ENCODE measurements around the gene HMCN1.

Gene HMCN1

GRCh38 chr1:185808631-185809030, 74.4 kb downstream of the HMCN1 start:
- no peak for DNase-seq

- DNase-seq: no peak
Measured at GRCh38 chr1:185811073-185811709, 77.0 kb downstream of the HMCN1 start.

- DNase-seq: no peak
Measured at GRCh38 chr1:185812934-185813333, 78.7 kb downstream of the HMCN1 start.

GRCh38 chr1:185813401-185813979, 79.3 kb downstream of the HMCN1 start:
- DNase-seq: no peak

- DNase-seq: no peak
Measured at GRCh38 chr1:185816460-185816859, 82.3 kb downstream of the HMCN1 start.

- no peak for DNase-seq
Measured at GRCh38 chr1:185819798-185820197, 85.6 kb downstream of the HMCN1 start.

GRCh38 chr1:185821612-185822385, 87.6 kb downstream of the HMCN1 start:
- no peak for DNase-seq

GRCh38 chr1:185823467-185823866, 89.3 kb downstream of the HMCN1 start:
- DNase-seq: no peak

GRCh38 chr1:185824106-185824505, 89.9 kb downstream of the HMCN1 start:
- DNase-seq: no peak

GRCh38 chr1:185825556-185825955, 91.4 kb downstream of the HMCN1 start:
- no peak for DNase-seq

- DNase-seq: no peak
Measured at GRCh38 chr1:185834371-185834905, 100.2 kb downstream of the HMCN1 start.

- no peak for DNase-seq
Measured at GRCh38 chr1:185835191-185835590, 101.0 kb downstream of the HMCN1 start.

- DNase-seq: no peak
Measured at GRCh38 chr1:185837711-185838110, 103.5 kb downstream of the HMCN1 start.

- DNase-seq: no peak
Measured at GRCh38 chr1:185838111-185838510, 103.9 kb downstream of the HMCN1 start.

- no peak for DNase-seq
Measured at GRCh38 chr1:185840880-185841279, 106.7 kb downstream of the HMCN1 start.

- DNase-seq: no peak
Measured at GRCh38 chr1:185843297-185843869, 109.2 kb downstream of the HMCN1 start.

- DNase-seq: no peak
Measured at GRCh38 chr1:185843986-185844385, 109.8 kb downstream of the HMCN1 start.

- DNase-seq: no peak
Measured at GRCh38 chr1:185846672-185847444, 112.7 kb downstream of the HMCN1 start.

GRCh38 chr1:185849014-185849413, 114.8 kb downstream of the HMCN1 start:
- DNase-seq: no peak

GRCh38 chr1:185850366-185850765, 116.2 kb downstream of the HMCN1 start:
- no peak for DNase-seq

- no peak for DNase-seq
Measured at GRCh38 chr1:185853739-185854138, 119.5 kb downstream of the HMCN1 start.

- no peak for DNase-seq
Measured at GRCh38 chr1:185856482-185856881, 122.3 kb downstream of the HMCN1 start.

- DNase-seq: no peak
Measured at GRCh38 chr1:185857442-185857841, 123.3 kb downstream of the HMCN1 start.

Data from stimulated activated CD4-positive, alpha-beta T cell treated with anti-CD3 and anti-CD28 coated beads, Interleukin-12 subunit alpha, Interleukin-12 subunit beta, amount 100 ng/mL, for 4 hours (primary cell).